Neuron (in vitro differentiated cells): ENCODE measurements around the gene LDB1.
A peak's percentile ranks its signal among the peaks of the same experiment; 100 is the strongest.

ENCODE experiments used
- H2AFZ ChIP-seq: one replicate; pipeline ENCODE4 v1.6.1; 2013; ENCODE audit warnings: low read depth, mild to moderate bottlenecking, inconsistent platforms, low read length, moderate library complexity
- H3K27me3 ChIP-seq: one replicate; pipeline ENCODE4 v1.6.1; 2013; ENCODE audit warnings: low read length; ENCODE audit not compliant: insufficient read depth
- H3K36me3 ChIP-seq: one replicate; pipeline ENCODE4 v1.6.1; 2013; ENCODE audit warnings: low read length; ENCODE audit not compliant: insufficient read depth
- H3K4me1 ChIP-seq: one replicate; pipeline ENCODE4 v1.6.1; 2013; ENCODE audit warnings: low read length; ENCODE audit not compliant: insufficient read depth
- H3K4me3 ChIP-seq: 2 replicates; pipeline ENCODE4 v1.5.1; 2013; ENCODE audit warnings: mild to moderate bottlenecking, low read length, moderate library complexity
- H3K9me3 ChIP-seq: one replicate; pipeline ENCODE4 v1.6.1; 2013; ENCODE audit warnings: low read length

The LDB1 gene

GRCh38 chr10:102113956-102114857 is 6.0 kb downstream of the LDB1 start:
- Histone ChIP-seq H3K4me3 (peak overlapping the region; percentile 61), H2AFZ (no peak overlapping the region), H3K27me3 (no peaks in the 10 kb centered on the region), H3K9me3 (no peaks in the 10 kb centered on the region), H3K4me1 (peaks cover 59% of the 10 kb centered on the region), H3K36me3 (peaks cover 32% of the 10 kb centered on the region)

GRCh38 chr10:102113261-102113955 is 6.8 kb downstream of the LDB1 start:
- H3K27me3 ChIP-seq, result no peaks in the 10 kb centered on the region
- peaks cover 51% of the 10 kb centered on the region for H3K4me1 ChIP-seq
- no peaks in the 10 kb centered on the region for H3K9me3 ChIP-seq
- H2AFZ ChIP-seq, result no peak overlapping the region
- peaks cover 40% of the 10 kb centered on the region for H3K36me3 ChIP-seq
- H3K4me3 ChIP-seq, result peak overlapping the region; percentile 61

GRCh38 chr10:102112210-102112817 is 7.9 kb downstream of the LDB1 start:
- H3K9me3 ChIP-seq, result no peaks in the 10 kb centered on the region
- no peak overlapping the region for H2AFZ ChIP-seq
- peak overlapping the region; percentile 61 for H3K4me3 ChIP-seq
- no peaks in the 10 kb centered on the region for H3K27me3 ChIP-seq
- peaks cover 50% of the 10 kb centered on the region for H3K36me3 ChIP-seq
- peaks cover 40% of the 10 kb centered on the region for H3K4me1 ChIP-seq

GRCh38 chr10:102111276-102111675 is 8.9 kb downstream of the LDB1 start:
- Histone ChIP-seq H2AFZ (no peak overlapping the region), H3K36me3 (peaks cover 60% of the 10 kb centered on the region), H3K9me3 (no peaks in the 10 kb centered on the region), H3K4me1 (peaks cover 30% of the 10 kb centered on the region), H3K27me3 (no peaks in the 10 kb centered on the region), H3K4me3 (no peak overlapping the region)

GRCh38 chr10:102109166-102110116 is 10.7 kb downstream of the LDB1 start:
- Histone ChIP-seq H3K9me3 (no peaks in the 10 kb centered on the region), H3K4me3 (no peak overlapping the region), H2AFZ (no peak overlapping the region), H3K36me3 (peaks cover 69% of the 10 kb centered on the region), H3K27me3 (no peaks in the 10 kb centered on the region), H3K4me1 (peaks cover 18% of the 10 kb centered on the region)

- Histone ChIP-seq H2AFZ (no peak overlapping the region), H3K36me3 (peaks cover 64% of the 10 kb centered on the region), H3K9me3 (no peaks in the 10 kb centered on the region), H3K4me1 (no peaks in the 10 kb centered on the region), H3K4me3 (no peak overlapping the region), H3K27me3 (no peaks in the 10 kb centered on the region)
These were observed 13.2 kb downstream of the LDB1 start for GRCh38 chr10:102106998-102107397.

- Histone ChIP-seq H3K4me3 (no peak overlapping the region), H3K4me1 (no peaks in the 10 kb centered on the region), H3K36me3 (peaks cover 24% of the 10 kb centered on the region), H2AFZ (no peak overlapping the region), H3K9me3 (no peaks in the 10 kb centered on the region), H3K27me3 (no peaks in the 10 kb centered on the region)
These were observed 17.7 kb downstream of the LDB1 start for GRCh38 chr10:102102421-102102820.

GRCh38 chr10:102101152-102101551 is 19.0 kb downstream of the LDB1 start:
- Histone ChIP-seq H3K4me3 (no peak overlapping the region), H3K4me1 (no peaks in the 10 kb centered on the region), H3K27me3 (no peaks in the 10 kb centered on the region), H3K9me3 (no peaks in the 10 kb centered on the region), H3K36me3 (peaks cover 13% of the 10 kb centered on the region), H2AFZ (no peak overlapping the region)

GRCh38 chr10:102096449-102096848 is 23.7 kb downstream of the LDB1 start:
- Histone ChIP-seq H3K36me3 (peaks cover 5% of the 10 kb centered on the region), H3K4me3 (no peak overlapping the region), H3K4me1 (no peaks in the 10 kb centered on the region), H3K9me3 (no peaks in the 10 kb centered on the region), H3K27me3 (no peaks in the 10 kb centered on the region), H2AFZ (no peak overlapping the region)

- Histone ChIP-seq H3K27me3 (no peaks in the 10 kb centered on the region), H2AFZ (no peak overlapping the region), H3K4me3 (no peak overlapping the region), H3K4me1 (no peaks in the 10 kb centered on the region), H3K36me3 (peaks cover 2% of the 10 kb centered on the region), H3K9me3 (no peaks in the 10 kb centered on the region)
These were observed 29.4 kb downstream of the LDB1 start for GRCh38 chr10:102090772-102091171.

- Histone ChIP-seq H3K36me3 (peaks cover 2% of the 10 kb centered on the region), H3K27me3 (no peaks in the 10 kb centered on the region), H3K9me3 (no peaks in the 10 kb centered on the region), H3K4me3 (no peak overlapping the region), H3K4me1 (no peaks in the 10 kb centered on the region), H2AFZ (no peak overlapping the region)
These were observed 34.0 kb downstream of the LDB1 start for GRCh38 chr10:102086196-102086595.

GRCh38 chr10:102085336-102085735 is 34.8 kb downstream of the LDB1 start:
- Histone ChIP-seq H3K36me3 (peaks cover 2% of the 10 kb centered on the region), H3K4me3 (no peak overlapping the region), H2AFZ (no peak overlapping the region), H3K9me3 (peaks cover 2% of the 10 kb centered on the region), H3K4me1 (no peaks in the 10 kb centered on the region), H3K27me3 (no peaks in the 10 kb centered on the region)
